H54 (cell line): Measurements from ENCODE around the gene TSPYL4.

Experiments
- DNase-seq: peaks from one replicate; pipeline ENCODE4 v3.0.0; 2011; ENCODE audit warnings: low spot score, mixed read lengths; ENCODE audit not compliant: insufficient read length
- FAIRE-seq: peaks from 3 replicates; lab custom pipeline; 2011; peaks lifted over from hg19 to GRCh38; lab: Jason Lieb, UNC
- POLR2A ChIP-seq: IDR thresholded peaks from 2 replicates; pipeline ENCODE4 v1.6.1; 2011; ENCODE audit warnings: low read depth, mild to moderate bottlenecking, low read length

The TSPYL4 gene

DNA sequence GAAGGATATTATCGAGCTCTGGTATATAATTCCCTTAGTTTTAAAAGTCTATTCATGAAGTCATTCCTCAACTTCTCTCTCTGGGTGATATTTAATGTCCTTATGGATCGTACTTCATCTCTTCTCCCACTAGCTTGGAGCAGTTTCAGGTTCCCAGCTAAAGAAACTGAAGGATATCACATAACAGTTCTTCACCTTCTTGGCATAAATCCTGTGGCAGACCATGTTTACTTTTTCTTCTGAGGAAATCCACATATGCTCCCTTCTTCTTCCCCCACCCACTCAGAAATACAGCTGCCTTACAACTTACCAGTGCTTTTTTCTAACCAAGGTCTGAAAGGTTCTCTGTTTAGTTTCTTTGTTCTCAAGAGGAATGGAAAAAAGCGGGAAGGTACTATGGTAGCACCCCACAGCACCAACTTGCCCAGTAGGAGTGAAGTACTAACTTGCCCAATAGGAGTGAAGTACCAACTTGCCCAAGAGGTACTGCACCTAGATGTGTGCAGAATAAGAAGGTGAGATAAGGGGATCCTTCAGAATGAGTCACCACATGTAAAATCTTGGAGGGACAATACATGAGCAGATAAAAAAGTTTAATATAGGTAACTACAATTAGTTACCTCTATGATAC lies 53.1 kb downstream of the TSPYL4 start:
- no peak for FAIRE-seq
- no peak for TF ChIP-seq POLR2A
- DNase-seq, result no peak
